SU-DHL-6 (cell line): ENCODE data around the gene HYOU1.
"Not testable (repeated sequence)": the region's sequence is repeated elsewhere in the genome, so short reads cannot be mapped to it uniquely, and the experiment has no call there.

ENCODE experiments used
- EZH2phosphoT487 ChIP-seq: fragments of 200-600 bp; sonication (generic), shearing (Covaris generic); conservative IDR thresholded peaks from 2 replicates; pipeline ENCODE4 v1.6.1; 2018; ENCODE audit warnings: mild to moderate bottlenecking, antibody characterized with exemption, low read length, moderate library complexity, mixed read lengths
- TF ChIP-seq, protein P1 (sequence below): fragments of 200-600 bp; sonication (generic); IDR thresholded peaks from one replicate; pipeline ENCODE4 v1.5.1; 2017; ENCODE audit warnings: antibody characterized with exemption, mild to moderate bottlenecking, low read length, moderate library complexity; ENCODE audit not compliant: insufficient read depth, poor library complexity, severe bottlenecking

DNA sequence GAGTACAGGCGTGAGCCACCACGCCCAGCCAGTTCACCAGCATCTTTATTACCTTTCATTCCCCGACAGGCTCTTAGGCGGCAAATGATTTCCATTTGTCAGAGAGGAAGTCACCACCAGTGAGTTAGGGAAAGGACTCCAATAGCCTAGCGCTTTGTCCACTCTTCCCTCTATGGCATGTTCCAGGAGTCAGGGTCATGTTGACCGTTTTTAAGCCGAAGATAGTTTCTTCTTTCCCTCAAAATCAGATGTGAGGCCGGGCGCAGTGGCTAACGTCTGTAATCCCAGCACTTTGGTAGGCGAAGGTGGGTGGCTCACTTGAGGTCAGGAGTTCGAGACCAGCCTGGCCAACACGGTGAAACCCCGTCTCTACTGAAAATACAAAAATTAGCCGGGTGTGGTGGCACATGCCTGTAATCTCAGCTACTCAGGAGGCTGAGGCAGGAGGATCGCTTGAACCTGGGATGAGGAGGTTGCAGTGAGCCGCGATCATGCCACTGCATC is 46.2 kb upstream of the HYOU1 start:
- TF ChIP-seq, protein P1, sequence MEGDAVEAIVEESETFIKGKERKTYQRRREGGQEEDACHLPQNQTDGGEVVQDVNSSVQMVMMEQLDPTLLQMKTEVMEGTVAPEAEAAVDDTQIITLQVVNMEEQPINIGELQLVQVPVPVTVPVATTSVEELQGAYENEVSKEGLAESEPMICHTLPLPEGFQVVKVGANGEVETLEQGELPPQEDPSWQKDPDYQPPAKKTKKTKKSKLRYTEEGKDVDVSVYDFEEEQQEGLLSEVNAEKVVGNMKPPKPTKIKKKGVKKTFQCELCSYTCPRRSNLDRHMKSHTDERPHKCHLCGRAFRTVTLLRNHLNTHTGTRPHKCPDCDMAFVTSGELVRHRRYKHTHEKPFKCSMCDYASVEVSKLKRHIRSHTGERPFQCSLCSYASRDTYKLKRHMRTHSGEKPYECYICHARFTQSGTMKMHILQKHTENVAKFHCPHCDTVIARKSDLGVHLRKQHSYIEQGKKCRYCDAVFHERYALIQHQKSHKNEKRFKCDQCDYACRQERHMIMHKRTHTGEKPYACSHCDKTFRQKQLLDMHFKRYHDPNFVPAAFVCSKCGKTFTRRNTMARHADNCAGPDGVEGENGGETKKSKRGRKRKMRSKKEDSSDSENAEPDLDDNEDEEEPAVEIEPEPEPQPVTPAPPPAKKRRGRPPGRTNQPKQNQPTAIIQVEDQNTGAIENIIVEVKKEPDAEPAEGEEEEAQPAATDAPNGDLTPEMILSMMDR: not testable (repeated sequence)
- TF ChIP-seq EZH2phosphoT487: not testable (repeated sequence)
